ENCODE data around the gene MTREX. TPM values are rescaled to one million over a fixed set of nuclear protein-coding genes. Genes with fewer than 3 reads are reported as not detected.

Gene MTREX
- total RNA-seq, 2 experiments from 2014 or later, result 50.9 to 54.5 TPM

DNA sequence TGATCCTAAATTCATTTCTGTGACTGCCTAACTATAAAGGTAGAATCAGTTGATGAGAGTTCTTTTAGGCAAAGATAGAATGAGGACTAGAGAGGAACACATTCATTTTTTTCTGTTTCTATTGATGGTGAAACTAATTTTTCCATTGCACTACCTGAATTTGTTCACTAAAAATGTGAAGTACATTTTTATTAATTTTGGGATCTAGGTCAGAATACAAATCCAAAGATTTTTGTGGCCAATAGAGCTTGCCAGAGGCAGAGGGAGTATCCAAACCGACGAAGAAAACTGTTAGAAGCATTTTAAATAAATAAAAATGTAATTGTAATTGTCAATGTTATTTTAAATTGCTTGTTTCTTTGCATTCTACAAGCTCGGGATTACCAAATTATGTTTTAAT is 78.1 kb downstream of the MTREX start:
- POLR2A ChIA-PET, result interaction anchor here (0.6 kb wide), 1 partner anchor 1309 kb away, joined by 3 read pairs; no protein-coding TSS in a partner anchor
- DNase-seq (no peak), ATAC-seq (ENCODE audit: poor library complexity) (no peak)
- H3K4me3 Mint-ChIP-seq, result no peak overlapping the region
- CTCF ChIA-PET, result interaction anchor here (1.6 kb wide), 1 partner anchor 10 kb away, joined by 3 read pairs; no protein-coding TSS in a partner anchor
- no peaks in the 10 kb centered on the region for H3K27me3 Mint-ChIP-seq
- H3K9me3 Mint-ChIP-seq, result peaks cover 5% of the 10 kb centered on the region
- H3K27ac ChIP-seq (ENCODE audit: low read depth in 1 of 2, low read length in 2 of 2), result no peak overlapping the region
- peaks cover 92% of the 10 kb centered on the region for H3K36me3 Mint-ChIP-seq (ENCODE audit: low read depth)
- H3K36me3 ChIP-seq (ENCODE audit: insufficient read depth, low read length), result peaks cover 71% of the 10 kb centered on the region
- no peaks in the 10 kb centered on the region for H3K27me3 ChIP-seq (ENCODE audit: control insufficient read depth in 1 of 2, insufficient read depth in 2 of 2, low read length in 2 of 2)
- no peaks in the 10 kb centered on the region for H3K4me1 ChIP-seq (ENCODE audit: insufficient read depth, low read length)
- H3K4me1 Mint-ChIP-seq (ENCODE audit: low read depth), result peaks cover 9% of the 10 kb centered on the region
- TF ChIP-seq, protein P1, sequence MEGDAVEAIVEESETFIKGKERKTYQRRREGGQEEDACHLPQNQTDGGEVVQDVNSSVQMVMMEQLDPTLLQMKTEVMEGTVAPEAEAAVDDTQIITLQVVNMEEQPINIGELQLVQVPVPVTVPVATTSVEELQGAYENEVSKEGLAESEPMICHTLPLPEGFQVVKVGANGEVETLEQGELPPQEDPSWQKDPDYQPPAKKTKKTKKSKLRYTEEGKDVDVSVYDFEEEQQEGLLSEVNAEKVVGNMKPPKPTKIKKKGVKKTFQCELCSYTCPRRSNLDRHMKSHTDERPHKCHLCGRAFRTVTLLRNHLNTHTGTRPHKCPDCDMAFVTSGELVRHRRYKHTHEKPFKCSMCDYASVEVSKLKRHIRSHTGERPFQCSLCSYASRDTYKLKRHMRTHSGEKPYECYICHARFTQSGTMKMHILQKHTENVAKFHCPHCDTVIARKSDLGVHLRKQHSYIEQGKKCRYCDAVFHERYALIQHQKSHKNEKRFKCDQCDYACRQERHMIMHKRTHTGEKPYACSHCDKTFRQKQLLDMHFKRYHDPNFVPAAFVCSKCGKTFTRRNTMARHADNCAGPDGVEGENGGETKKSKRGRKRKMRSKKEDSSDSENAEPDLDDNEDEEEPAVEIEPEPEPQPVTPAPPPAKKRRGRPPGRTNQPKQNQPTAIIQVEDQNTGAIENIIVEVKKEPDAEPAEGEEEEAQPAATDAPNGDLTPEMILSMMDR (IDR thresholded peaks at IDR 0.05), result no peak
- H3K4me3 ChIP-seq (ENCODE audit: low read length), result no peak overlapping the region
- H3K27ac Mint-ChIP-seq, result no peak overlapping the region
- intact Hi-C loops (cut with DNase I, micrococcal nuclease), result no loop called here
- peaks cover 6 to 14% of the 10 kb centered on the region in 2 experiments for H3K9me3 ChIP-seq (ENCODE audit: control insufficient read depth in 1 of 2, insufficient read depth in 1 of 2, low read length in 2 of 2)

DNA sequence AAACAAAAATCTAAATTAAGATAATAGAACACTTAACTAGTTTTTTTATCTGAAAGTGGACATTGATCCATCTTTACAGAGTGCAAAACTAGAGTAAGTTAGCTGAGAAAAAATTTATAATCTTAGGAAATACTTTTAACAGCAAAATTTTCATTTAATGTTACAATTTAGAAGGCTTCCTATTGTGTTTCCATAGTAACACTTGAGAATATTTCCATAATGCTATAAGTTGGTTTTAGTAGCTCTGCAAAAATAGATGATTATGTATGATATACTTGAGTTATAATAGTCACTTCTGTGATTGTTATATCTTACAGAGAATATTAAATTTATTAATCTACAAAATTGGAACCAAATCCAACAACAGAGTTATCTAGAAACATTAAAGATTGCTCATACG is 78.6 kb downstream of the MTREX start:
- Histone ChIP-seq H3K27ac (ENCODE audit: low read depth in 1 of 2, low read length in 2 of 2) (no peak overlapping the region), H3K36me3 (ENCODE audit: insufficient read depth, low read length) (peaks cover 69% of the 10 kb centered on the region), H3K27me3 (ENCODE audit: control insufficient read depth in 1 of 2, insufficient read depth in 2 of 2, low read length in 2 of 2) (no peaks in the 10 kb centered on the region), H3K9me3 (ENCODE audit: control insufficient read depth in 1 of 2, insufficient read depth in 1 of 2, low read length in 2 of 2) (peaks cover 6 to 14% of the 10 kb centered on the region in 2 experiments), H3K4me1 (ENCODE audit: insufficient read depth, low read length) (no peaks in the 10 kb centered on the region), H3K4me3 (ENCODE audit: low read length) (no peak overlapping the region)
- TF ChIP-seq, protein P1 (IDR thresholded peaks at IDR 0.05), result no peak
- Mint-ChIP-seq H3K36me3 (ENCODE audit: low read depth) (peaks cover 92% of the 10 kb centered on the region), H3K9me3 (peaks cover 5% of the 10 kb centered on the region), H3K27me3 (no peaks in the 10 kb centered on the region), H3K27ac (no peak overlapping the region), H3K4me3 (no peak overlapping the region), H3K4me1 (ENCODE audit: low read depth) (peaks cover 9% of the 10 kb centered on the region)
- no peak for DNase-seq
- ChIA-PET CTCF (interaction anchor here (1.6 kb wide), 1 partner anchor 11 kb away, joined by 3 read pairs; no protein-coding TSS in a partner anchor), POLR2A (interaction anchor here (0.6 kb wide), 1 partner anchor 1309 kb away, joined by 3 read pairs; no protein-coding TSS in a partner anchor)
- intact Hi-C loops (cut with DNase I, micrococcal nuclease), result no loop called here
- ATAC-seq (ENCODE audit: poor library complexity), result no peak

DNA sequence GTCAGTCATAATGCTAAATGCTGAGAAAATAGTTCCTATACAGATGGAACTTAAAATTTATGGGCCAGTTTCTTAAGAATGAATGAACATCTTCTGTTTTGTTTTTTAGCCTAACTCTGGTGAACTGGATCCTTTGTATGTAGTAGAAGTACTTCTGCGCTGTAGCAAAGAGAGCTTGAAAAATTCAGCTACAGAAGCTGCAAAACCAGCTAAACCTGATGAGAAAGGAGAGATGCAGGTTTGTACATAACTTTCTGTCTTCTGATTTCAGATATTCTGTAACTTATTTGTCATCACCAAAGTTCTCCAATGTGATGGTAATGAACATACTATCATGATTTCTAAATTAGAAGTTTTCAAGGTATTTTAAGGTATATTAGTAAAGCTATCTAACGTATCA is 80.1 kb downstream of the MTREX start:
- Histone ChIP-seq H3K36me3 (ENCODE audit: insufficient read depth, low read length) (peaks cover 77% of the 10 kb centered on the region), H3K27me3 (ENCODE audit: control insufficient read depth in 1 of 2, insufficient read depth in 2 of 2, low read length in 2 of 2) (no peaks in the 10 kb centered on the region), H3K27ac (ENCODE audit: low read depth in 1 of 2, low read length in 2 of 2) (no peak overlapping the region), H3K4me3 (ENCODE audit: low read length) (no peak overlapping the region), H3K9me3 (ENCODE audit: control insufficient read depth in 1 of 2, insufficient read depth in 1 of 2, low read length in 2 of 2) (peaks cover 5 to 19% of the 10 kb centered on the region in 2 experiments), H3K4me1 (ENCODE audit: insufficient read depth, low read length) (no peaks in the 10 kb centered on the region)
- no peaks in the 10 kb centered on the region for H3K27me3 Mint-ChIP-seq
- DNase-seq, result no peak
- H3K4me1 Mint-ChIP-seq (ENCODE audit: low read depth), result peaks cover 9% of the 10 kb centered on the region
- TF ChIP-seq, protein P1 (IDR thresholded peaks at IDR 0.05), result no peak
- H3K27ac Mint-ChIP-seq, result no peak overlapping the region
- no peak overlapping the region for H3K4me3 Mint-ChIP-seq
- H3K9me3 Mint-ChIP-seq, result peaks cover 8% of the 10 kb centered on the region
- H3K36me3 Mint-ChIP-seq (ENCODE audit: low read depth), result peaks cover 92% of the 10 kb centered on the region
- ATAC-seq (ENCODE audit: poor library complexity), result no peak
- intact Hi-C loops (cut with DNase I, micrococcal nuclease), result no loop called here
- ChIA-PET CTCF (no interaction called here), POLR2A (no interaction called here)
